GM08714 (cell line): Measurements from ENCODE around the gene LZTS2.
A peak's percentile ranks its signal among the peaks of the same experiment; 100 is the strongest.

ENCODE experiments used
- H3K4me3 ChIP-seq: fragments of 200-500 bp; sonication (Bioruptor generic); 2 replicates; pipeline ENCODE4 v1.5.1; 2014; ENCODE audit warnings: mild to moderate bottlenecking, low read length, inconsistent platforms
- ZNF274 ChIP-seq: IDR thresholded peaks from 2 replicates; pipeline ENCODE4 v1.6.1; 2012; ENCODE audit warnings: mild to moderate bottlenecking, low read depth, low read length

LZTS2 gene

DNA sequence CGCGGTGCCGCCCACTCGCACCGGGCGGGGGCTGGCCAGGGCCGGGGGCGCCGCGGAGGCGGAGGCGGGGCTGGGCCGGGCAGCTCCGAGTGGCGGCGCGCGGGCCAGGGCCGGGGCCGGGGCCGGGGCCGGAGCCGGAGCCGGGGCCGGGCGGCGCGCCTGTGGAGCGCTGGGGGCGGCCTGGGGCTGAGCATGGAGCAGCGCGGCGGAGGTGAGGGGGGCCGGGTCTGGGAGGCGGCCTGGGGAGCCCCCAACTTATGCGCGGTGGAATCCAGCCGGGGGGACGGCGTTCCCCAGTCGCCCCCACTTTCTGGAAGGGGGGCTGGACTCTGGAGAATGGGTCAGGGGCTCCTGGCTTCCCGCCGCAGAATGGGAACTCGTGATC is at the start of gene LZTS2:
Gene LZTS2, plus strand, starts transcription at position 67 of the 385 bp plus-strand sequence. CDS start 2,731 bp downstream, outside the sequence.
- peak within 1 kb of the TSS; percentile 77 for H3K4me3 ChIP-seq
- no peak for TF ChIP-seq ZNF274

DNA sequence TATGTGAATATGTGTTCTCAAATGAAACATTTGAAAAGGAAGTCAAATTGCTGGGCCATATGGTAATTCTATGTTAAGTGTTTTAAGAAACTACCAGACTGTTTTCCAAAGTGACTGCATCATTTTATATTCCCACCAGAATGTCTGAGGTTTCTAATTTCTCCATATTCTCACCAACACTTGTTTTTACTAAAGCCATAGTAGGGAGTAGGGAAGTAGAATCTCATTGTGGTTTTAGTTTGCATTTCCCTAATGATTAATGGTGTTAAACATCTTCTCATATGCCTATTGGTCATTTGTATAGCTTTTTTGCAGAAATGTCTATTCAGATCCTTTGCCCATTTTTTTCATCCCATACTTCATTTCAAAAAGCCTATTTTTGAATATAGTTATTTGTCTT is 39.4 kb upstream of the LZTS2 start:
- no peak for TF ChIP-seq ZNF274

DNA sequence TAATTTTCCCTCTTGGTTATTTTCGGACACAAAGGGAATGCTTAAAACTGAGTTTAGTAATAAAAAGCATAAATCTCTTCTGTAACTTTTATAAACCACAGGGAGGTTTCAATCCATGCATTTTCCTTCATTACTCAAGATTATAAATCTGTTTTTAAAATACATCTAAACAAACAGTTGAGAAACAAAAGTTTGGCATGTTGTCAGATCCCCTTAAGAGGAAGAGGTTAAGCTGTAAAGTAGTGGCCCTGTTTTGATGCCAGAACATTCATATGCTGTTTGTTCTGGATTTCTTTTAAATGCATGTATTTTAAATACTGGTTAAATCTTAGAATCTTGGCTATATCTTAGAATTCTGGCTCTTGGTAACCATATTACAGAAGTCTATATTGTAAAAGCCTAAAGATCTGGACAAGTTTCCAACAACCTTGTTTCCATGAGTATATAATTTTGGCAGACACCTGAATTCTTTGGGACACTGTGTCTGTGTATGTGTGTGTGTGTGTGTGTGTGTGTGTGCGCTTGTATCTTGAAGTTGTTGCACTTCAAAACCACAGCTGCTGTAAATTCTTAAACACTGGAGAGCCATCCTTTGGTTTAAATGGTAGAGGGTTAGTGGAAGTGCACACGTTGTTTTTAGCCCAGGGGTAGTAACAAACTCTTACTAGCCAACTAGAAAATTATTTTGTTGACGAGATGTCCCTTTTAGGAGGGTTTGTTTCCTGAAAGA is 37.1 kb upstream of the LZTS2 start:
- no peak for TF ChIP-seq ZNF274
- no peak overlapping the region for H3K4me3 ChIP-seq

More for the DNA sequence above, 39.4 kb upstream of the LZTS2 start:
- H3K4me3 ChIP-seq, result no peak overlapping the region

DNA sequence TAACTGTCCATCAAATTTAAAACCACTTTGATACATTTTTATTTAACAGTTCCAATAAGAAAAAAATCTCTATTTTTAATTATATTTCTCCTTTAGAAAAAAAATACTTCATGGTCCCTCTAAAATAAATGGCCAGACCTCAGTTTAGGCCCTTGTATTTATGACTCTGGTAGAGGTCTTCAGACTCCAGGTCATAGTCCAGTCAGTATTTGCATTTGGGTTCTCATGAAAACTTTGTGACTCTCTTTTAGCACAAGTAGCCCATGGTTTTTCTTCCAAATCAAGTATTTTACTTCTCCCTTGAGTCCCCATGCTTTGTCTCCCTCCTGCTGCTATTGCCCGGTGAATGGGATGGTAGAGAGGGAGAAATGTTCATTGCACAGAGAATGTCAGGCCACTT is 35.8 kb upstream of the LZTS2 start:
- no peak for TF ChIP-seq ZNF274
- no peak overlapping the region for H3K4me3 ChIP-seq

- no peak overlapping the region for H3K4me3 ChIP-seq
- no peak for TF ChIP-seq ZNF274
Observed at GRCh38 chr10:100965820-100966219, 33.8 kb upstream of the LZTS2 start.

DNA sequence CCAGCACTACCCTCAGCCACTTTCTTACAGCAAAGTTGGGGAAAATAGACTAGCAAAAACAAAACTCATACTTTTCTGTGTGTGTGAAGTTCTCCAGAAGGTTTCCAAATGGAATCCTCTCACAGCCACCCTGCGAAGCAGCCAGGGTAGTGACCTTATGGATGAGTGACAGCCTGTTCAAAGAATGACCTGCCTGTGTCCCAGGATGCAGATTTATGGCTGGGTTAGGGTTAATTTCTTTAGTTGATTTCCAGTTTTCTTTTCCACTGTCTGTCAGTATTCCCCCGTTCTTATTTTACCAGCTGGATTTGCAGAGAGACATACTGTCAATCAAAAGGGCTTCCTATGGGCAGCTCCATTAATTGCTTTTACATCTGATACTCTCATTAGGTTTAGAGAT is 32.7 kb upstream of the LZTS2 start:
- no peak for TF ChIP-seq ZNF274
- no peak overlapping the region for H3K4me3 ChIP-seq

GRCh38 chr10:100967332-100967731 is 32.3 kb upstream of the LZTS2 start:
- no peak overlapping the region for H3K4me3 ChIP-seq

DNA sequence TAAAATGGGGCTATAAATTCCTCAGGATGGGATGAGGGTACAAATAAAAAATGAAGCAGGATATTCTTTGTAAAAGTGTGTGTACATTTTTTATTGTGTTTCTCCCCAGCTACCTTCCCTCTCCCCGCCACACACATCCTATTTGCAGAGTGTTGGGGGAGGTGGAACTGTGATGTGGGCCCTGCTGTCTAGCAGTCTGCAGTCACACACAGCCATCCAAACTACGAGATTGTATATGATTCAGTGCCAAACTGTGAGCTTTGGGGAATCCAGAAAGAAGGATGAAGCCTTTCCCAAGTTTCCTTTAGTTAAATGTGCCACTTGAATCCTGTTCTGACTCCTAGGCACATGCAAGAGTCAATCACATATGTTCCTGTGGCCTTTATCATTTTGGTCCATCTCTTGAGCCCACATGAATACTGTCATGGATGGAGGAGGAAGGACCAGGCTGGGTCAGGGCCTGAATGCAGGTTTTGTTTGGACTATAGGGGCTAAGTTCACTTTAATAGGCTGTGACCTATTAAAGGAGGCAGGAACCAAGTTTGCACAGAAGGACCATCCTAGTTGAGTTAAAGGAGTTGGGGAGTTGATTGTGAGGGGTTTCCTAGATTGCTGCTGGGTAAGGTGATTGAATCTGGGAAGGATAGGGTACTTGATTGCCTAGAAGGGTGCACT is 31.4 kb upstream of the LZTS2 start:
- no peak for TF ChIP-seq ZNF274
- no peak overlapping the region for H3K4me3 ChIP-seq

More at GRCh38 chr10:100967332-100967731, 32.3 kb upstream of the LZTS2 start:
- TF ChIP-seq ZNF274, result no peak

DNA sequence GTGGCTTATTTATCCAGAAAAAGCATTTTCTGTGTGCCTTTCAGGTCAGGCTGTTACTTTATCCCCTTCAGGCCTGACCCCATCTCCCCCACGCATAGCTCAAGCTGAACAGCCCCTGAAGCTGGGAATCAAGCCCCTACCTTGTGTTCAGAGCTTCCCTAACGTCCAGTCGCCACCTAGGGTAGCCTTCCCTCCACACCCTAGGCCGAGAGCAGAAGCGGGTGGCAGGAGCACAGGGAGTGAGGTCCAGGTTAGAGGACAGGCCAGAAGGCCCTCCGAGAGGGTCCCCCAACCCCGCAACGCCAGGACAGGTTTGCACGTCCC is 30.8 kb upstream of the LZTS2 start:
- no peak for TF ChIP-seq ZNF274
- H3K4me3 ChIP-seq, result peak overlapping the region; percentile 15; the same call in 1 of the 2 replicates

DNA sequence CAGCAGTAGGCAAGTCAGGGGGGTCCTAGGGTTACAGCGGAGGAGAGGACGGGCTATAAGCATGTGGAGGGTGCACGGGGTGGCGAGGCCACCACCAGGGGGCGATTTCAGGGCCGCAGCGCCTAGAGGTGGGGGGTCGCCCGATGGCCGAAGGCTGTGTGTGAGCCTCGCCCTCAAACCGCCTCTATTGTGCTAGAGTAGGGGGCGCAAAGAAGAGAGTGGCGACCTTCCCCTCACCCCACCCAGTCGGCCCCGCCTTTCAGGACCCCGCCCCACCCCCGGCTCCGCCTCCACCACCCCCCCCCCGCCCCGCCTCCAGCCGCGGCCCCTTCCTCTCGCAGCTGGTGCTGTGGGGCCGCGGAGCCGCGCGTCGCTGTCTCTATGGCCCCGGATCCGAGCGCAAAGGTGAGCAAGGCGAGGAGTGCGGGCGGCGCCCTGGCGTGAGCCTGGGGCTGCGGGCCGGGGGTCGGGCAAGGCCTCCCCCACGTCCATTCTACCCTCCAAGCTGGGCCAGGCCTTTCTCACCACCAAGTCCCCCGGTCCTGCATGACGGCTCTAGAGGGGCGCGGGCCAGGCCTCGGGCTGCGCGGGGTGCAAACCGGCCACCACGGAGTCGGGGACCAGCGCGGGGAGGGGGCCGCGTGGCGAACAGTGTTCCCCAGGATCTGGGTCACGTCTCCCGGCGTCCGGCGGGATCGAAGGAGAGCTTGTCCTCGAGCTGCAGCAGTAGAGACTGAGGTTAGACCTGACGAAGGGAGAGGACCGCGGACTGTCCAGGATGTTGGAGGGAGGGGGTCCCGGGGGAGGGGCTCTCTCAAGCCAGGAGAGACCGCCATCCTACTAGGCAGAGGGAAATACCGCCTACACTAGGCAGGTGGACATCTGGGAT is 30.2 kb upstream of the LZTS2 start, which contains the start of gene SEMA4G:
Gene SEMA4G, plus strand, starts transcription at position 318 of the 889 bp plus-strand sequence. CDS start 3,409 bp downstream, outside the sequence.
- peak within 1 kb of the TSS; percentile 20; the same call in 1 of the 2 replicates for H3K4me3 ChIP-seq
- no peak for TF ChIP-seq ZNF274

DNA sequence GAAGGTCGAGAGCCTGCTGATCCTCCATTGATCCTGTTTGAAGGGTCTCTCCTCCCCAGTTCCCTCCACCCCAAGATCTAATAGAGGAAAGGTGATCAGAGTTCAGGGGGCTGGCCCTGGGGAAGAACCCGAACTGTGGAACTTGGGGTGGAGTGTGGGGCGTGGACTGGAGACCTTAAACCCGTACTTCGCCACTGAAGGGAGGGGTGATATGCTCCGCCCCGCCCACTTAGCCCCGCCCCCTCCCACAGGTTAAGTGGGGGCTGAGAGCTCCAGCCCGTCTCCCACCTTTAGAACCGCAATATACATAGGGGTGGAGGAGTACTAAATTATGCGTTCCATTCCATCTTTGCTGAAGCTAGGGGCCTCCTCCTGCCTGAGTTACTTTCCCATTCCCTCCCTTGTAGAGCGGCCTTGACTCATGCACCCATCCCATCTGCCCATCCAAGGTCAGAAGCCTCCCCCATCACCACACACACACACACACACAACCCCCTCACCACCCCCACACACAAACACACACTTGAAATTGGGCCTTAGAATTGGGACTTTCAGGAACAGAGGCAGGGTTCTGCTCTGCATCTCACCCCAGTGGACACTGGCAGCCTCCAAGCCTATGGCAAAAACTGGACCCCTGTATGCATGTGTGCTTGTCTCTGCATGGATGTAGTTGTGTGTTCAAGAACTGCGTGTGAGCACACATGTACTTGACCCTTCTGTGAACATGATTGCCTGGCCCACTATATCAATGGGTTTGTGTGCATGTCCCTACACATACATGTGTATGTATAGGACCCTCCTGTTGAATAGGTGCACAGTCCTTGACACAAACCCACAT is 29.3 kb upstream of the LZTS2 start:
- TF ChIP-seq ZNF274, result no peak
- no peak overlapping the region for H3K4me3 ChIP-seq

DNA sequence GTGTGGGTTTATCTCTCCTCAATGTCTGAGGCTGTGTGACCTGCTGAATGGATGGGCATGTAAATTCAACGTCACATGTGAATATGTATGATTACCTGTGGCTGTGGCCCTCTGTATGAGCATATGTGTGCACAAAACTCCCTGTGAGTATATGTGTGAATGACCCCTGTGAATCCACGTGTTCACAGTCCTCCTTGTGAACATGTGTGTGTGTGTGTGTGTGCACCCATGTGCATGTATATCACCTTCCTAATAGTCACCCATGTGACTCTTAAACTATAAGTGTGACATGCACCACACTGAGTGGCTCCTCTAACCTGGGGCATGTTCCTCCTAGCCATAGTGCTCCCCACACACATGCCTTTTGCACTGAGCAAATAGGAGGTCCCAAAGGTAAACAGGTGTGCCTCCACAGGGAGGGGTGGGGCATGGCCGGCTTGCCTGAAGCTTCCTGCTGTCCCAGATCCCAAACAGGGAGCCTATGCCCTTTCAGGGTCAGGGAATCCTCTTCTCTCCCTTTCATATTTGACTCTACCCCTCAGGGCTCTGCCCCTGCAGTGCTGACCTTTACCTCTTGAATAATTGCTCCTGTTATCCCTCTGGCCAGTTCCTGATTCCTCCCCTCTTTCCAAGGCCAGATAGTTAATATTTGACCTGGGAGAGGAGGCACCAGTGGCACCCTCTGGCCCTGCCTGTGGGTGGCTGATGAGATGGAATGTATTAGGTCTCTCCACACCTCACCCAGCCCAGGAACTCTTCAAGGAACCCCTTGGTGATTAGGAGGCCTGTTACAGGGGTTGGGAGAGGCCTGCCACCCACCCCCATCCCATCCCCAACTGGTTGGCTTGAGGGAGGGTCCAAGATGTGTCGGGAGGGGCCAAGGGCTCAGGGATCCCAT is 28.4 kb upstream of the LZTS2 start:
- H3K4me3 ChIP-seq, result no peak overlapping the region

More for the DNA sequence above, 28.4 kb upstream of the LZTS2 start:
- no peak for TF ChIP-seq ZNF274
